HS-27A (cell line): ENCODE data around the gene ASXL1.
"Not testable (repeated sequence)": the region's sequence is repeated elsewhere in the genome, so short reads cannot be mapped to it uniquely, and the experiment has no call there.

Experiments used
- DNase-seq: peaks from one replicate; pipeline ENCODE4 v3.0.0-alpha.2; 2012; ENCODE audit warnings: low read depth, missing footprints

Gene ASXL1

DNA sequence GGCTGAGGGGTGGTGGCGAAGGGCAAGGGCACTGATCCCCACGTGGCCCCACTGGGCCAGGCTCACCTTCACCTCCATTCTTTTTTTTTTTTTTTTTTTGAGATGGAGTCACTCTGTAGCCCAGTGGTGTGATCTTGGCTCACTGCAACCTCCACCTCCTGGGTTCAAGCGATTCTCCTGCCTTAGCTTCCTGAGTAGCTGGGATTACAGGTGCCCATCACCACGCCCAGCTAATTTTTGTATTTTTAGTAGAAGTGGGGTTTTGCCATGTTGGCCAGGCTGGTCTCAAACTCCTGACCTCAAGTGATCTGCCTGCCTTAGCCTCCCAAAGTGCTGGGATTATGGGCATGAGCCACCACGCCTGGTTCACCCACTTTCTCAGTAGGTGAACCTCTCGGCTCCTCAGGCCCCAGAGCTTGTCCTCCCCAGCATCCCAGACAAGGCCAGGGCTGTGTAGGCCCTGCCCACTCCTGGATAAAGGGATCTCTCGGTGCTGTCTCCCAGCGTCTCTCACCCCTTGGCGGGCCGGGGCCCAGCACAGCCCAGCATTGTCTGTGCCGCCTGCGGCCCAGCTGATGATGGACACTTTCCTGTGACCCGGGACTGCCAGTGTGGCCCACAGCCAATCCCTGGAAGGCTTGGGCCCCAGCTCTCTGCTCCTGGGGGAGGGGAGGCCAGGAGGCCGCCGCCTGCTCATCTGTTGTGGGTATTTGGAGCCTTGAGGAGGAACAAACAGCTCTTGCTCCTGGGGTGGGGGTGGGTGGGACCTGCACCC, 108.0 kb downstream of the ASXL1 start:
- not testable (repeated sequence) for DNase-seq

DNA sequence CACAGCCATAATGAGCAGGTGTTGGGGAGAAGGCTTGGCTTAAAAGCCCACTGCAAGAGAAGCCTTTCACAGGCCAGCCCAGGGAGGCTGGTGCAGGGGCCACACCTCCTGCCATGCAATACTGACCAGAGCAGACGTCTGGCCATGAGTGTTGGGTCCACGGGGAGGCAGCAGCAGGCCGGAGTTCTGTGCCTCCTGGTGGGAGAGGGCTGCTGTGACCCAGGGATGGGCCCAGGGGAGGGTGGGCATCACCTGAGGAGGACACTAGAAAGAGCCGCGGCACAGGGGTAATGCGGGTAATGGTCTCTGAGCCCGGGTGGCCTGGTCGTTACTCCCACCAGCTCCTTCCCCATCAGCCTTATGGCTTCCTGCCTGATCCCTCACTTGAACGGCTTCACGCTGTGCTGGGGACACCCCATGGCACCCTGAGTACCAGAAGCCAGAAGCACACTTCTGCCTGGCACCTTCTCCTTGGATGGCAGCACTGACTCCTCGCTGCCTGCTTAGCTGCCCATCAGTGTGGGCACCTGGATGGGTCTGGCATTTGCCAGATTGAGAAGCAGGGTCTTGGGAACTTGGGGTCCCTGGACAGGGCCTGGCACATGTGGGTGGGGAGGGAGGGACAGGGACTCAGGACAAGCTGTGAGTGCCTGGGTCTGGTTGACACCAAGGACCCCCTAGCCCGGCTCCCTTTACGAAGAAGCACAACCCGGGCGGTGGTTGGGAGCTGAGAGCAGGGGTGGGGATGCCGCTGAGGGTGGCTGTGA, 108.8 kb downstream of the ASXL1 start:
- no peak for DNase-seq

DNA sequence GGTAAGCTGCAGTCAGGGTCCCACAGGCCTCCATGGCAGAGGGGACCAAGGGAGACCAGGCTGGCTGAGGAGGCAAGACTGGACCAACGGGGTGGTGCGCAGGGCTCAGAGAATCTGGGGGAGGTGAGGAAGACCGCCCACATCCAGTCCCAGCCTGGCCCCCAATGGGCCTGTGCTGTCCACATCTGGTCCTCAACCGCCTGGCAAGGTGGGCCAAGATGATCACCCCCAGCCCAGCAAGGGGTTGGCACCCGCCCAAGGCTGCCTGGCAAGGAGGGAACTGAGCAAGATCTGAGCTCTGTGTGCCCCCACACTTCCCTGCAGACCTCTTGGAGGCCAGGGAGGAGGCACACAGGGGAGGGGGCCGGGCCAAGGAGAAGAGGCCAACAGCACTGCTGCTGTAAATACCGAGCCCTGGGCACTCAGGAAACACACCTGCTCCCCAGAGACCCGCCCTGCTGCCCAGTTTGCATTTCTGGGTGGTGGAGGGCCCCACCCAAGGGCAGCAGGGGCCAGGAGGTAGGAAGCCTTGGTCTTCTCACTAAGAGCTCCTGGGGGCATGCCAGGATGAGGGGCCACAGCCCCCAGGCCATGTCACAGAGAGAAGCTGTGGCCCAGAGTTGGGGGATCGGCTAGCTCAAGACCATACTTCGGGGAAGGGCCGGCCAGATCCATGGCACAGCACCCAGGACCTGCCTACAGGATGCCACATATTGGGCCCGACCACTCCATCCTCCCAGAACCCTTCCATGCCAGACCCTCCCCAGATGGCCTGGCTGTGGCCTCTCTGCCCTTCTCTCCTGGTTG, 109.6 kb downstream of the ASXL1 start:
- DNase-seq = no peak

DNA sequence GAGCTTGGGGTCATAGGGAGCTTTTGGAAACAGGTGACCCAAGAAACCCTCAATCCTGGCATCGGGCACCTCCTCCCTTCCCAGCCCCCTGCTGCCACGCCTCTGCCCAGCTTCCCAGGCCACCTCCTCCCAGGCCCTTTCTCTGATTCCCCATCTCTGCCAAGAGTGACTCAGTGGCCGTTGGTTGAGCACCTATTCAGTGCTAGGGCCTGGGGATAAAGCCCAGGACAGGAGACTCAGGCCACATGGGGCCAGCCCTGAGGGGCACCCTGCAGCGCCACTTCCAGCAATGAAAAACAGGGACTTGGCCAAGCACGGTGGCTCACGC, 110.1 kb downstream of the ASXL1 start:
- DNase-seq = no peak

DNA sequence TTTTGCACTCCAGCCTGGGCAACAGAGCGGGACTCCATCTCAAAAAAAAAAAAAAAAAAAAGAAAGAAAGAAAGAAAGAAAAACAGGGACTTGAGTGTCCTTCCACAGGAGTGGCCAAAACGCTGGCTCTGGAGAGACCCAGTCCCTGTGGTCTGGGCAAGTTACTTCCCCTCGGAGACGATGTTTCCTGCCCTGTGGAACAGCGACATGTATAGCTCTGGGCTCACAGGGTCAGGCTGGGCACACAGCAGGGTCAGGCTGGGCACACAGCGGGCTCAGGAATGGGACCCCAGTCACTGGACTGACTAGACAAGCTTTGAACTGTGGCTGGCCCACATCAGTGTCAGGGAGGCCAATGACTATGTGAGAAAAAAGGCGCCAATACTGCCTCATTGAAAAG, 110.7 kb downstream of the ASXL1 start:
- DNase-seq = no peak

DNA sequence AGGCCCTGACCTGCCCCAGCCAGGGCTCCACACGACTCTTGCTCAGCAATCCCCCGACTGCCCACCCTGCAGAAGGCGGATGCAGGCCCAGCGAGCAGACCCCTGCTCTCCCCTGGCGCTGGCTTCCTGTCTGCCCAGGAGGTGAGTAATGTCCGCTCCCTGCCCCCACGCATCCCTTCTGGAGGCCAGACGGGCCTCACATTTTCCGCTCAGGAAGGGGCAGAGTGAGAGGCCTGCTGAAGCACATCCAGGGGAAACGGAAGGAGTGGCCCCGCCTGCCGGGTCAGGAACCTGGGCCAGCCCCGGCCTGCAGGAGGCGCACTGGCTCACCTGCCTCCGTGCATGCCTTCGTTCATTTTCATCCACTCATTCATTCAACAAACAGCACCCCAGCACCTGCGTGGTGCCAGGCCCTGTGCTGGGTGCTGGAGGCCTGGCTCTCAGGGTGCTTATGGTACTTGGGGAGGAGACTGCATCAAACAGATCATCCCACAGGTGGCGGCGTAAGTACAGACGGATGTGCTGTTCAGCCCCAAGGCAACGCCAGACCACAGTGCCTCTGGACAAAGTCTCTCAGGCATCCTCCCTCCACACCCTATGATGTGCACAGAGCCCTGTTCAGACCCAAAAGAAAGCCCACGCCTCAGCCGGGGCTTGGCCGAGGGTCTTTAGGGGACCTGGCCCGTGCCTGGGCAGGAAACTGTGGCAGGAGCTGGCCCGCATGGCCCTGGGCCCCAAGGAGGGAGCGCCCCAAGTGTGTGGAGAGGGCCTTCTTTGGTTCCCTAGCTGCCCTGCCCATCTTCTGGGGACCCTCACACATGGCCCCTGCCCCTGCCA, 112.1 kb downstream of the ASXL1 start:
- no peak for DNase-seq

DNA sequence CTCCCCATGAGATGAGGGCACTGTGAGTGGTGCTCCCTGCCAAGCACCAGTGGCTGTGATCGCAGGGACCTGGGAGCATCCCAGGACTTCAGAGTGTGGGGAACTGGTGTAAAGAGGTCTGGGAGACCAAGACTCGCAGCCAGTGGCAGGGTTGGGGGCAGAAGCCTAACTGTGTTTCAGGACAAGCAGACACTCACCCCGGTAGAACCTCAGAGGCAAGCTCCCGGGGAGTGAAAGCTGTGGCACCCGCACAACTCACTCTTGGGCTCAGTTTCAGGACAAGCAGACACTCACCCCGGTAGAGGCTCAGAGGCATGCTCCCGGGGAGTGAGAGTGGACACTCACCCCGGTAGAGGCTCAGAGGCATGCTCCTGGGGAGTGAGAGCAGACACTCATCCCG, 112.8 kb downstream of the ASXL1 start:
- DNase-seq = no peak

DNA sequence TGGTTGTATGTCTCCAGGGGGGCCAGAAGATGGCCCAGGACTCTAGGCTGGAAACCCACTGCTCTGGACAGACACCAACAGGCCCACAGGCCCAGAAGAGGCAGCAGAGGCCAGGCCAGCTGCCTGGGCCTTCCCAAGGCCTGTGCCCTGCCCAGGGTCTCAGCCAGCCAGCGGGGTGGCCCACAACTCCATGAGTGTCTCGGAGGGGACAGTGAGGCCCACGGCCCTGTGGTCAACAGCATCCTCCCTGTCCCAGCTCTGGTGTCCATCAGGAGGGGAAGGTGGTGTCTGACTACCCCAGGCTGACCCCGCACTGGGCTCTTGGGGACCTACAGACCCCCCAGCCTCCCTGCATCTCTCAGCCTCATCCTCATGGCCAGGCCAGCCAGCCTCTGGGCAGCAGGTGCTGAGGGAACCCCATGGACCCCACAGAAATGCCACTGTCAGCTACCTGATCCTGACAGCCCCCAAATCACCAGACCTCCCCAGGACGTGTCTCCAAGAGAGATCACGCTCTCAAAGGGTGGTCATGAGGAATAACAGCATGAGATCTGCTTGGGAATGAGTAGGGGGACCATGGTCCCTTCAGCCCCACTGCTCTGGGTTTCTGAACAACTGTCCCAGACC, 114.6 kb downstream of the ASXL1 start:
- no peak for DNase-seq

DNA sequence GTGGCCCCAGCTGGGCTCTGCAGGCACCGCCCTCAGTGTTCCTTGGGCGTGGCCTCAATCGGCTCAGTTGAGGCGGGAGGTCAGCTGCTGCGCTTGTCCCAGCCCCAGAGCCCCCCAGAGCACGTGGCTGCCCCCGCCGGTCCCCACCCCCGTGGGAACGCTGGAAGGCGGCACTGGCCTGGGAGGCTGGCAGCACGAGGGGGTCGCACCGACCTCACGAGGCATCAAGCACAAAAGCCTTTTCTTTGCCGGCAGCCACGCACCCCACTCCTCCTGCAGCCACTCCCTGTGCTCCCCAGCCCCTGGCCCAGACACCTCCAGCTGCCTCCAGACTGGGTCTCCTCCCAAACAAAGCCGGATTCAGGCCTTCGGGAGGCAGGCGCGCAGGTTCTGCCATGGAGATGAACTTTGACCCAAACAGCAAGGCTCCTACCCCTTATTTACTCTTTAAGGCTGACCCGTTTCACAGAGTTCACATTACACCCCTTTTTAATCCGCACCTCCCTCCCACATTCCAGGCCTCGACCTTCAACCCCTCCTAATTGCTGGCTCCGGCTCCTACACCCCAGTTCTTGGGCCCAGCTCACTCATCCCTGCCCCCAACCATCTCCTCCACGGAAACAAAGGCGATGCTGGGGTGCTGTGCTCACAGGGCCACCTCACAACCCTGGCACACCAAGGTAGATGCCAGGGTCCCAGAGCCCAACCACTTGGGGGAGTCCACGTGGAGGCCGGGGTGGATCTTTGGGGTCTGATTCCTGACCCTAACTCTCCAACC, 115.3 kb downstream of the ASXL1 start:
- DNase-seq = no peak

DNA sequence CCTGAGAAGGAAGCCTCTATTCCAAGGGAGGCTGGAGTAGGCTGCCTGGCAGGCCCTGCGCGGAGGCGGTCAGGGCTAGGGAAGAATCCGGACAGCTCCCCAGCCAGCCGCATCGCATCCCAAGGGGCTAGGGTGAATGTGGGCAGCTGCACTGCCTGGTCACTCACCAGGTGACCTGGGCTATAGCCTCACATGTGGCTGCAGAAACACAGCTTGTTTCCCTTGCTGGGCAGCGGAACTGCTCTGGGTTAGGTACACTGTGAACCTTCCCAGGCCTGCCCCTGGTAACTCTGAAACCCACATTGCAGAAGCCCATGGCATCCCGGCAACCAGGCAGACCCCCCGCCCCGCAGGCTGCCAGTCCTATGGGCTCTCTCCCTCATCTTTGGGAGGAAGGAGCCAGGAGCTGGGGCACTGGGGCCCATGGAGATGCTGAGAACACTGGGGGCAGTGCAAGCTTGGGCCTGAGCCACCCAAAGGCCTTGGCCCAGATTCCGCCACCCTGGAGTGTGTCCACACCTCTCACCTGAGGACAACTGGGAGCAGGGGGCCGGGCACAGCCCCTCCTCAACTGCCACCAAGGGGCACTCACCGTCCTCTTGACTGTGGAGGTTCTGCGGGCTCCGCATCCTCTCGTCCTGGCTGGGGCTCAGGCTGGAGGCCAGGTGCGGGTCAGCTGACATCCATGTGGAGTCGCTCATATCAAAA, 116.0 kb downstream of the ASXL1 start:
- DNase-seq = no peak

DNA sequence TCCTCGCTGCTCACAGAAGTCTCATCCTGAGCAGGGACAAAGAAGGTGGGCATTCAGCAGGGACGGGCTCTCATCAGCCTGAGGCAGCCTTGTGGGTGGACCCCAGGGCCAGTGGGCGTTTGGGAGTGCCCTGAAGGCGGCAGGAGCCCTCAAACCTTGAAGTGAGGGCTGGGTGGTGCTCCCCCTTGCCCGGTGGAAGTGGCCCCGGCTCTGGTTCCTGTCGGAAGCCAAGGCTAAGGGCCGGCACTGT, 116.5 kb downstream of the ASXL1 start:
- DNase-seq = no peak

DNA sequence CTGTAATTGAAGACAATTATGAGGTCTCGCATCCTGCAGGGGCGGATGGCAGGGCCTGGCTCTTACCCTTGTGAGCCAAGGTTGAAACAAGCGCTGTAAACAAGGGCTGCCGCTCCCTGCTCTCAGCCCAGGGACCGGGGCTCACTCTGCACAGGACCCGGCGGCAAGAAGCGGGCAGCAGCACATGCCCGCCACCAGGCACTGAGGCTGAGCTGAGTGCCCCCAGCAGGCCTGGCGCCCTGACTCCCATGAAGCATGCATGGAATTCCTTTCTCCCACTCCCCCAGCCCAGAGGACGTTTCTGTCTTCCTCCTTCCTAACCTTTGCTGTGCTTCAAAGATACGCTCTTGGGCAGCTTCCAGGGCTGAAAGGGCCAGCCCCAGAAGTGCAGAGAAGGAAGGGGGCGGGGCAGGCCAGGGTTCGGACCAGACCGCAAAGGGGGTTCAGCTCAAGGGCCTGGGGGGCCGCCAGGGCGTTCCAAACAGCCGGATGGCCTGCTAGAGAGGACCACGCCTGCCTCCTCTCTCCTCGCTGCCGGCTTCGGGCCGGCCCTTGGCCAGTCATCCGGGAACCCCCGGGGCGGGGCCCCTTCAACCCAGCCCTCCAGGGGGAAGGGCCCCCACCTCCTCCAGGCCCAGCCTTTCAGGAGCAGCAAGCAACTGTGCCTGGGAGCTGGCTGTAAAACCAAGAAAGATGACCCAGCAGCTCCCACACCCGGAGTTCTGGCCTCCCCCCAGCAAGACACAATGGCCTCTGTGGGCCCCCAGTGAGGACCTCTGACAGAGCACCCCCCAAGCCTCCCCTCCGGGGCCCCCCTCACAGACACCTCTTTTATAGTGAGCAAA, 117.1 kb downstream of the ASXL1 start:
- DNase-seq = peak; percentile 86

DNA sequence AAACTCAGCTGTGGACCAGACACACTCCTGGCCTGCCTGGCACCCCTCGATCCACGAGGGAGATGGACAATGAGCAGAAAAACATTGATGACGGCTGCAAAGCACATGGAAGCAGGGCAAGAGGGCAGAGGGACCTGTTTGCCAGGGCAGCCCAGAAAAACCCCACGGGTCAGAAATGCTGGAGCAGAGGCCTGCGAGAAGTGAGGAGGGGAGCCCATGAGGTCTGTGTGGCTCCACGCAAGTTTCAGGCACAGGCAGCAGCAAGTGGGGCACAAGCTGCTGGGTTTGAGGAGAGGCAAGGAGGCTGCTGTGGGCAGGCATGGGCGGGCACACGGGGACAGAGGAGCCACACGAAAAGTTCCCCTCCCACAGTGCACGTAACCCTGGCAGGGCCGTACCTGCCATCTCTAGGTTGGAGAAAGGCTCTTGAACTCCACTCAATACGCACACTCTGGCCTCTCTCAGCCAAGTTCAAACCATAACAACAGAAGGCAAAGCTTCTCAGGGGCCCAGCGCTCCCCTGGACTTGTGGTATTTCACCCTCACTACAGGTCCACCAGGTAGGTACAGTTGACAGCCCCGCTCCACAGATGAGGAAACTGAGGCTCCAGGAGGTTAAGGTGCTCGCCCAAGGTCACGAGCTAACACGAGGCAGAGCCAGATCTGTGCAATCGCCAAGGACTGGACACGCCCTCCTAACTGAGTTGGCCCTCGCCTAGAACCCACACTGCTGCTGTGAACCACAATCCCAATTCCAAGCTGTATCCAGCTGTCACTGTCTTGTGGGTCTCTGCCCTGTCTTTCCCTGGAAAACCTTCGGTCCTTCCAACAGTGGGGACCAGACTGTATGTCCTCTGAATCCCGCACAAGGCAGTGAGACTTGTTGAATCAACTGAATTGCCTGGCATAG, 118.8 kb downstream of the ASXL1 start:
- no peak for DNase-seq

DNA sequence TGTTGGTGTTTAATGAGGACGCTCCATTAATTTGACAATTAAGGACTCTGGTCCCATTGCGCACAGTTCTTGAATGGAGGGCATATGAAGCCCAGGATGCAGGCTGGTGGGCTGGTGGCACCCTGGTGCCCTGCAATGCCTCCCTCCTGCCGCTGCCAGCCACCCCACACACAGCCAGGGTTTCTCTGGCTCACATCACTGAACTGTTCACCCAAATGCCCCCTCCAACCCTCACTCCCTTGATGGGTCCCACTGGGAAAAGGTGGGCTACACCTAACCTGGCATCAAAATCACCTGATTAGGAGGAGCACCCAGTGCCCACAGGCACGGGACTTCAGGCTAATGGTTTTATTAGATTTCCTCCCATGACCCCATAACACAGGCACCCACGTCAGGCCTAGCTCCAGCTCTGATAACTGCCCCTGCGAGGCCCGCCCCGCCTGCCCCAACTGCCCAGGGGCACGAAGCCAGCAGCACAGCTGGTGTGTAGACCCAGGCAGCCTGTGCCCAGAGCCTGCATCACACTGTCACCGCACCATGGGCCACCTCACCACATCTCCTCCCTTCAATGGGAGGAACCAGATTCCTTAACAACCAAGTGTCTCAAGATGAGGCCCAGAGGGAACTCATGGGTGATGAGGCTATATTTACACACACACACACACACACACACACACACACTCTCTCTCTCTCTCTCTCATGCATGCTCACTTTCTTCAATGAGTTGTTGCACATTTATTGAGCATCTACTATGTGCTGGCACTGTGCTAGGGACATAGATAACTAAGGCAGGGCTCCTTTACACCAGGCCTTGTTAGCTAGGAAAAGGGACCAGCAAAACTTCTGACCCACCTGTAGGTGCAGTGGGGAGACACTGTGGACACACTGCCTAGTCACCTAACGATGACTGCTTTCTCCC, 119.7 kb downstream of the ASXL1 start:
- DNase-seq = no peak

DNA sequence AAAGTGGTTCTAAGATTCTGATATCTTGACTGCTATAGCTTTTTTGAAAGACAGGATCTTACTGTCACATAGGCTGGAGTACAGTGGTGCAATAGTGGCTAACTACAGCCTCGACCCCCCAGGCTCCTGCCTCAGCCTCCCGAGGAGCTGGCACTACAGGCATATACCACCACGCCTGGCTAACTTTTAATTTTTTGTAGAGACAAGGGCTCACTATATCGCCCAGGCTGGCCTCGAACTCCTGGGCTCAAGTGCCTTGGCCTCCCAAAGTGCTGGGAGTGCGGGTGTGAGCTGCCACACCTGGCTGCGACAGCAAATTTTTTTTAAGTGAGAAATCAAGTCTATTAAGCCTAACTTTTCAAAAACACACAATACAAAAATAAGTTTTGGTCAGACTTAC, 120.4 kb downstream of the ASXL1 start:
- DNase-seq = no peak

DNA sequence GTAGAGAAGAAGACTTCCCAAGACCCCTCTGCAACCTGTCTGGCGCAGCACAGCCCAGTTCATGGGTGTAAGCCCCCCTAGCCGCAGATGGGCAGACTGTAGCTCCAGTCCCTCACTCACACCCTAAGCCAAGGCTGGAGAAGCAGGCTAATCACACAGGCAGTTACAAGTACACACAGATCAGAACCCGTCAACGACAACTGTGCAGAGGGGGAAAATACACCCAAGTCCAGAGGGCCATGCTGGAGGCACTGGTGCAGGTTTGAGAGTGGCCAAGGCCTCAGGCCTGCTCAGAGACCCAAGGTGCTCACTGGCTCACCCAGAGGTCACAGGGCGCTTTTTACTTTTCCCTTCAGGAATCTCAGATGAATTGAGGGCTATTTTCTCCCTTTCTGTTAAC, 120.9 kb downstream of the ASXL1 start:
- DNase-seq = no peak

DNA sequence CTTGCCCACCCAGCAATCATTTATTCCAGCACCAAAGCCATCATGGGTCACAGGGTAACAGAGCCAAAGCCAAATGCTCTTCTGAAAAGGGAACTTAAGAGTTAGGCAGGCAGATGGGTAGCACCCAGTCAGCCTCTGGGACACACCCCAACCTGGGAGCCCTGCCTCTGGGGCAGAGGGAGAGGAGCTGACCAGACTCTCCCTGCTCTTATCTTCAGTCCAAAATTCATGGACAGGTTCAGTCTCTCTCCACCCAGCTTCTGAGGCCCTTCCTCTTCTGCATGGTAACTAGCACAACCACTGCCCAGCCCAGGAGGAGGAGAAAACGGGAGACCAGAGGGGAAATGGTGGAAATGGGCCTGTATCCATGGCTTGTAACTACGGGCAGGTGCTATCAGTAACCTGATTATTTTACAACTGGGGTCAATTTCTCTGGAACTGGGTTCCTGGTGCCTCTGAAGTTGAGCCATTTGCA, 121.6 kb downstream of the ASXL1 start:
- no peak for DNase-seq
